Head of caudate nucleus (tissue), 42 donors: ENCODE data around the gene CAMKMT.

ENCODE experiments used
- DNase-seq, 42 donors: peaks; one replicate each; pipeline versions ENCODE4 v3.0.0 to v3.0.0-alpha.2; 2020 to 2021; ENCODE audit warnings: mixed read lengths in 7 of 42
- intact Hi-C: fragments of 100-400 bp; cut with DNase I; formaldehyde crosslinking; loops from one replicate; pipeline ENCODE4 v1.15.0; 2022

Gene CAMKMT

DNA sequence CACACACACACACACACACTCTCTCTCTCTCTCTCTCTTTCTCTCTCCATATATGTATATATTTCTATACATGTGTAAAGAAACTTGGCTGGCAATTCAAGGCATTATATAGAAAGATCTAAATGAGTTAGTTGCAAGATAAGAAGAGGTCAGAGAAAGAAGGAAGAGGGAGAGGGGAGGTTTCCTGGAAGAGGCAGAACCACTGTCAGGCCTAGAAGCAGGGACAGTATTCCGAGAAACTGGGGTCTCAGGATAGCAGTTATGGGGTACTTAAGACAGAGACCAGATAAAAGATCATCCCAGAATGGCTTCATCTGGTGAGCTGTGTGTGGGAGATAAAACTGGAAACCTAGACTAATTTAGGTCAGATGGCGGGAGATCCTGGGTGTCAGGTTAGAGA lies 180.8 kb downstream of the CAMKMT start:
- no peak for DNase-seq
- intact Hi-C loops = no loop called here

- no peak for DNase-seq
- intact Hi-C loops = no loop called here
These were observed 182.3 kb downstream of the CAMKMT start for GRCh38 chr2:44543773-44544725.

DNA sequence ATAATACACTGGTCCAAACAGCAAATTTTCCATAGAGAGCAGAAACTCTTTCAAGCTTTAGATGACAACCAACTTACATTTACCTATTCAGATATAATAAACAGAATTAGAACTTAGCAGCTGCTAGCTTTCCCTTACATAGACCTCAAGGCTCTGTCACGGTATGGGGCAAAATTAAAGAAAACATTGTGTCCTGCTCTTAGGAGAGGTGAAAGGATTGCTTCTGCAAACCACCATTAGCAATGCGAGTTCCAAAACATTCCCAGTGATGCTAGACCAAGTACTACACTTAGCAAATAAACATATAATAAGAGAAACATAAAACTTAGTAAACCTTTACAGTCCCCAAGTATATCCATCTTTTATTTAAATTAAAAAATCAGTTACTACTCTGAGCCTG lies 183.3 kb downstream of the CAMKMT start:
- intact Hi-C loops = no loop called here
- no peak for DNase-seq

- DNase-seq = no peak
- intact Hi-C loops = no loop called here
These were observed 184.8 kb downstream of the CAMKMT start for GRCh38 chr2:44546459-44547127.

GRCh38 chr2:44547718-44548117 lies 186.0 kb downstream of the CAMKMT start:
- DNase-seq = no peak

DNA sequence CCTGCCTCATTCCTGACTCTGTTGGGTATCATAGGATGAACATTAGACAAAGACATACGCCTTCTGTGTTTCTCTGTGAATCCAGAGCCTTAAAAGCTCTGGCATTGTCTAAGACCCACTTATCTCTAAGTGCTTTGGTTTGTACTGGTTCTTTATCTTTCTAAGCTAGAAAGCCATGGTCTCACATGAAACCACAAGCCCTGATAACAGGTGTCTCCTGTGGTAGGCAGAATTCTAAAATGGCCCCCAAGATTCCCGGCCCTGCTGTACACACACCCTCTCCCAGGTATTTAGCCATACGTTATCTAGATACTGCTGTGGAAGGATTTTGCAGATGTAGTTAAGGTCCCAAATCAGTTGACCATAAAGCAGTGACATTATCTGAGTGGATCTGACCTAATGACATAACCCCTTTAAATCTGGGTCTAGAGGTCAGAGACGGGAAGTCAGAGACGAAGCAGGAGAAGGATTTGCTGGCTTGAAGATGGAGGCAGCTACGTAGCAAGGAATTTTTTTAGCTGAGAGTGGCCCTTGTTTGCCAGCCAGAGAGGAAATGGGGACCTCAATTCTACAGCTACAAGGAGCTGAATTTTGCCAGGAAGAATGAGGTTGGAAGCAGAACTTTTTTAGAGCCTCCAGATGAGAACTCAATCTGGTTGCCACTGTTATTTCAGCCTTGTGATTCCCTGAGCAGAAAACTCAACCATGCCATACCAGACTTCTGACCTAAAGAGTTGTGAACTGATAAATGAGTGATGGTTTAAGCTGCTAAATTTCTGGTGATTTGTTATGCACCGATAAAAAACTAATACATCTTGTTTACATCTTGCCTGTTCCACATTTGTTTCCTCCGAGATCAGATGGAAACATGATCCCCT lies 186.7 kb downstream of the CAMKMT start:
- DNase-seq = no peak
- intact Hi-C loops = no loop called here

More at GRCh38 chr2:44547718-44548117, 186.0 kb downstream of the CAMKMT start:
- intact Hi-C loops = no loop called here

GRCh38 chr2:44549099-44549471 lies 187.3 kb downstream of the CAMKMT start:
- no peak for DNase-seq
- intact Hi-C loops = no loop called here

GRCh38 chr2:44549856-44550255 lies 188.1 kb downstream of the CAMKMT start:
- intact Hi-C loops = no loop called here
- no peak for DNase-seq

GRCh38 chr2:44550561-44550960 lies 188.8 kb downstream of the CAMKMT start:
- DNase-seq = no peak
- intact Hi-C loops = no loop called here

- DNase-seq = no peak
- intact Hi-C loops = no loop called here
These were observed 189.8 kb downstream of the CAMKMT start for GRCh38 chr2:44551497-44551896.

GRCh38 chr2:44553456-44553855 lies 191.7 kb downstream of the CAMKMT start:
- DNase-seq = no peak
- intact Hi-C loops = no loop called here

- intact Hi-C loops = no loop called here
- no peak for DNase-seq
These were observed 194.0 kb downstream of the CAMKMT start for GRCh38 chr2:44555700-44556099.

DNA sequence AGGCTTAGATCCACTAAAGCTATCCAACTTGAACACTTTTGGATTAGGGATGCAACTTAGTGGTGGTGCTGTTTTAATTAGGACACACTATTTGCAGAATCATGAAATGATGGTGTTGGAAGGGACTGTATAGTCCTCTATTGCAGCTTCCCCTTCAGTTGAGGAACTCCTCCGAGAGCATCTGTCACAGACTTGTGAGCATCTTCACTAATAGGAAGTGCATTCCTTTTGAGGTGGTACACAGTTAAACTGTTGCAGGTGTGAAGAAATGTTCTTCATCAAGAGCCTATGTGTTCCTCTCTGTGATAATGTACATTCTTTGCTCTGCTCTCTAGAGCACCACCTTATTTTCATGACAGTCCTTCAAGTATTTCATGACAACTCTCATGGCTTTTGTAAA lies 197.4 kb downstream of the CAMKMT start:
- intact Hi-C loops = no loop called here
- no peak for DNase-seq

DNA sequence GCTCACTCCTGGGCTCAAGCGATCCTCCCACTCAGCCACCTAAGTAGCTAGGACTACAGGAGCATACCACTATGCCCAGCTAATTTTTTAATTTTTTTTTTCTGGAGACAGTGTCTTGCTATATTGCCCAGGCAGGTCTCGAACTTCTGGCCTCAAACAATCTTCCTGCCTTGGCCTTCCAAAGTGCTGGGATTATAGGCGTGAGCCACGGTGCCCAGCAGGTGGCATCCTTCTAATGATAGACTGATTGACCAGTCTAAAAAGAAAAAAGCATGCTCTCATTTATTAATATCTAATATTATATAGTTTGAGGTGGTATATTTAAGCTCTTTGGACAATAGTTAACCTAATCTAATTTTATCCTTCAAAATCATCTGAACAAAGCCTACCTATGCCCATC lies 198.6 kb downstream of the CAMKMT start:
- intact Hi-C loops = no loop called here
- peak in 1 of 42 donors; percentile 14 for DNase-seq

GRCh38 chr2:44560941-44561340 lies 199.2 kb downstream of the CAMKMT start:
- intact Hi-C loops = no loop called here
- no peak for DNase-seq

GRCh38 chr2:44562737-44563136 lies 201.0 kb downstream of the CAMKMT start:
- intact Hi-C loops = no loop called here
- no peak for DNase-seq

GRCh38 chr2:44564752-44565151 lies 203.0 kb downstream of the CAMKMT start:
- DNase-seq = no peak
- intact Hi-C loops = no loop called here

DNA sequence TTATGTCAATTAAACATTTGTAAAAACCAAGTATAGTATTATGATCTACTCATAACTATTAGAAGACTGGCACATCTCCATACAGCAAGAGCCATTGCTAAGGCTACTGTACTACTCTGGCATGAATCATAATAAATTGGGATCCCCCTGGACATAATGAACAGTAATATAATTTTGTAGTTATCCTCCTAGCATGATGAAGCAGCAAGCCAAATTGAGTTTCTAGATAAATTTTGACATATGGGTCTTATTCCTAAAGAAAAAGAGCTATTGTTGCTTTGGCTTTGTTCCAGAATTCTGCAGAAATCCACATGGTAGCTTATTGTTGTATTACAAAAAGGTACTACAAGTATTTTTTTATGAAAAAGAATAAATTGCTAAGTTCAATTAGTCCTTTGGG lies 204.3 kb downstream of the CAMKMT start:
- intact Hi-C loops = no loop called here
- DNase-seq = no peak

GRCh38 chr2:44569491-44569890 lies 207.7 kb downstream of the CAMKMT start:
- DNase-seq = no peak
- intact Hi-C loops = no loop called here

GRCh38 chr2:44570271-44570670 lies 208.5 kb downstream of the CAMKMT start:
- intact Hi-C loops = no loop called here
- DNase-seq = no peak
